NCI-H187 treated with DMSO at 0.1 percent for 48 hours (cell line): ENCODE measurements around the gene OR56A1.
"Not testable (repeated sequence)": the region's sequence is repeated elsewhere in the genome, so short reads cannot be mapped to it uniquely, and the experiment has no call there.

Experiments used
- DNase-seq: peaks from one replicate; lab custom pipeline; 2025; lab: John Stamatoyannopoulos, UW

Gene OR56A1

GRCh38 chr11:6030708-6031405, at the start of gene OR56A1:
TSS of gene OR56A1 (minus strand) at chr11:6030758. CDS start at chr11:6027692, 3,066 bp downstream.
- DNase-seq: no peak

GRCh38 chr11:6079463-6079862, 48.9 kb upstream of the OR56A1 start:
- DNase-seq: no peak

GRCh38 chr11:6077723-6078122, 47.2 kb upstream of the OR56A1 start:
- no peak for DNase-seq

- not testable (repeated sequence) for DNase-seq
These were observed 45.9 kb upstream of the OR56A1 start for GRCh38 chr11:6076443-6076842.

GRCh38 chr11:6067502-6067901, 36.9 kb upstream of the OR56A1 start:
- no peak for DNase-seq

- DNase-seq: no peak
These were observed 32.3 kb upstream of the OR56A1 start for GRCh38 chr11:6062691-6063358.

GRCh38 chr11:6061475-6061874, 30.9 kb upstream of the OR56A1 start:
- DNase-seq: no peak

- no peak for DNase-seq
These were observed 26.9 kb upstream of the OR56A1 start for GRCh38 chr11:6057452-6057851.

- no peak for DNase-seq
These were observed 25.0 kb upstream of the OR56A1 start for GRCh38 chr11:6055569-6055968.

GRCh38 chr11:6052374-6052773, 21.8 kb upstream of the OR56A1 start:
- no peak for DNase-seq

GRCh38 chr11:6040874-6041273, 10.3 kb upstream of the OR56A1 start:
- DNase-seq: no peak

- DNase-seq: no peak
These were observed 3.1 kb downstream of the OR56A1 start for GRCh38 chr11:6027501-6027900.

GRCh38 chr11:6025056-6025455, 5.5 kb downstream of the OR56A1 start:
- no peak for DNase-seq

- DNase-seq: no peak
These were observed 7.6 kb downstream of the OR56A1 start for GRCh38 chr11:6022956-6023355.

- DNase-seq: no peak
These were observed 17.5 kb downstream of the OR56A1 start for GRCh38 chr11:6013042-6013441.

GRCh38 chr11:6012035-6012668, 18.4 kb downstream of the OR56A1 start:
- DNase-seq: no peak

GRCh38 chr11:6006846-6007245, 23.7 kb downstream of the OR56A1 start, which contains the start of gene OR56A4:
TSS of gene OR56A4 (minus strand) at chr11:6006946. CDS start at chr11:6002992, 3,954 bp downstream.
- DNase-seq: no peak

- no peak for DNase-seq
These were observed 24.2 kb downstream of the OR56A1 start for GRCh38 chr11:6006395-6006794.

GRCh38 chr11:6002202-6002699, 28.3 kb downstream of the OR56A1 start:
- DNase-seq: no peak

- no peak for DNase-seq
These were observed 35.8 kb downstream of the OR56A1 start for GRCh38 chr11:5994791-5995190.

- DNase-seq: no peak
These were observed 37.8 kb downstream of the OR56A1 start for GRCh38 chr11:5992604-5993251.

- no peak for DNase-seq
These were observed 38.4 kb downstream of the OR56A1 start for GRCh38 chr11:5992150-5992549.
